Fibroblast of lung (primary cell): Measurements from ENCODE around the gene KDM2A. TPM values are rescaled to one million over a fixed set of nuclear protein-coding genes. Genes with fewer than 3 reads are reported as not detected.

ENCODE experiments used
- DNase-seq, 2 donors: peaks; one replicate each; pipeline versions ENCODE4 v3.0.0 to v3.0.0-alpha.2; 2010; ENCODE audit warnings: low read depth in 2 of 2
- H2AFZ ChIP-seq: 2 replicates; pipeline ENCODE4 v1.5.1; 2012; ENCODE audit warnings: low read length, control low read depth, inconsistent platforms
- H3K27ac ChIP-seq: 2 replicates; pipeline ENCODE4 v1.5.1; 2011; ENCODE audit warnings: low read length, control low read depth; ENCODE audit not compliant: insufficient read depth
- H3K27me3 ChIP-seq: 2 replicates; pipeline ENCODE4 v1.5.1; 2011; ENCODE audit warnings: mild to moderate bottlenecking, low read length; ENCODE audit not compliant: control insufficient read depth, insufficient read depth
- H3K36me3 ChIP-seq: 2 replicates; pipeline ENCODE4 v1.5.1; 2011; ENCODE audit warnings: low read length; ENCODE audit not compliant: control insufficient read depth, insufficient read depth
- H3K4me1 ChIP-seq: 2 replicates; pipeline ENCODE4 v1.5.1; 2011; ENCODE audit warnings: low read length; ENCODE audit not compliant: control insufficient read depth, insufficient read depth; ENCODE audit errors: extremely low read depth
- H3K4me2 ChIP-seq: 2 replicates; pipeline ENCODE4 v1.5.1; 2011; ENCODE audit warnings: low read length, control low read depth; ENCODE audit not compliant: insufficient read depth; ENCODE audit errors: extremely low read depth
- H3K4me3 ChIP-seq, 4 experiments: fragments of 200-600 bp in 1 of 4; sonication (generic) in 1 of 4; replicated peaks in 1 of 4; 2 replicates each; pipeline ENCODE4 v1.5.1; 2011 to 2016; ENCODE audit warnings: low read length in 4 of 4, low read depth in 3 of 4, mild to moderate bottlenecking in 3 of 4, control low read depth in 2 of 4, inconsistent platforms in 1 of 4, mixed read lengths in 1 of 4; ENCODE audit not compliant: insufficient read depth in 1 of 4; ENCODE audit errors: control extremely low read depth in 1 of 4
- H3K79me2 ChIP-seq: 2 replicates; pipeline ENCODE4 v1.5.1; 2012; ENCODE audit warnings: mild to moderate bottlenecking, low read length, inconsistent platforms; ENCODE audit not compliant: control insufficient read depth, insufficient read depth
- H3K9ac ChIP-seq: 2 replicates; pipeline ENCODE4 v1.5.1; 2011; ENCODE audit warnings: mild to moderate bottlenecking, low read length, control low read depth; ENCODE audit not compliant: insufficient read depth
- H3K9me3 ChIP-seq: 2 replicates; pipeline ENCODE4 v1.5.1; 2012; ENCODE audit warnings: low read depth, low read length; ENCODE audit not compliant: control insufficient read depth, insufficient read depth
- H4K20me1 ChIP-seq: 2 replicates; pipeline ENCODE4 v1.5.1; 2011; ENCODE audit warnings: low read length; ENCODE audit not compliant: control insufficient read depth, insufficient read depth; ENCODE audit errors: extremely low read depth
- CTCF ChIP-seq, 2 donors: IDR thresholded peaks in 1 of 2; conservative IDR thresholded peaks in 1 of 2; 1 replicate in 1 of 2; 2 replicates in 1 of 2; pipeline ENCODE4 v1.5.1; 2011 to 2012; ENCODE audit warnings: low read length in 2 of 2, control low read depth in 1 of 2, inconsistent platforms in 1 of 2, low read depth in 1 of 2, mild to moderate bottlenecking in 1 of 2
- EZH2 ChIP-seq: IDR thresholded peaks from 2 replicates; pipeline ENCODE4 v1.5.1; 2012; ENCODE audit warnings: low read length, control low read depth, mild to moderate bottlenecking; ENCODE audit errors: missing control alignments
- polyA plus RNA-seq, 2 donors: library from polyadenylated mRNA; depleted of rRNA in 1 of 2; stranded (reverse) in 1 of 2; unstranded in 1 of 2; fragments of >200 nt; gene quantifications; 2 replicates each; pipeline ENCODE4 v1.2.1, GENCODE V29; 2011 to 2012; ENCODE audit warnings: missing spikeins in 1 of 2
- total RNA-seq: library from RNA; depleted of rRNA; stranded (reverse); fragments of >200 nt; gene quantifications from 2 replicates; pipeline ENCODE4 v1.2.1, GENCODE V29; 2014

The KDM2A gene
- total and polyA plus RNA-seq, 2 donors (not counting 1 experiment from before 2014, with no cell fraction given) = 36.4 to 42.6 TPM

GRCh38 chr11:67090717-67091116 is 28.3 kb upstream of the KDM2A start:
- no peak for DNase-seq
- Histone ChIP-seq H3K4me1 (no peaks in the 10 kb centered on the region), H3K27ac (no peak overlapping the region), H3K79me2 (no peaks in the 10 kb centered on the region), H3K9ac (no peak overlapping the region), H3K9me3 (no peaks in the 10 kb centered on the region), H3K27me3 (no peaks in the 10 kb centered on the region), H4K20me1 (no peaks in the 10 kb centered on the region), H3K4me3 (no peak overlapping the region), H3K36me3 (no peaks in the 10 kb centered on the region), H2AFZ (no peak overlapping the region), H3K4me2 (no peak overlapping the region)
- TF ChIP-seq CTCF (conservative IDR thresholded peaks at IDR 0.05 in 1 of 2, IDR thresholded peaks at IDR 0.05 in 1 of 2; ENCODE audit: low read depth in 1 of 2, low read length in 2 of 2) = no peak

- Histone ChIP-seq H3K36me3 (no peaks in the 10 kb centered on the region), H3K9ac (no peak overlapping the region), H3K27me3 (no peaks in the 10 kb centered on the region), H2AFZ (no peak overlapping the region), H4K20me1 (no peaks in the 10 kb centered on the region), H3K27ac (no peak overlapping the region), H3K4me2 (no peak overlapping the region), H3K79me2 (no peaks in the 10 kb centered on the region), H3K4me3 (no peak overlapping the region), H3K9me3 (no peaks in the 10 kb centered on the region), H3K4me1 (no peaks in the 10 kb centered on the region)
- TF ChIP-seq CTCF (conservative IDR thresholded peaks at IDR 0.05 in 1 of 2, IDR thresholded peaks at IDR 0.05 in 1 of 2; ENCODE audit: low read depth in 1 of 2, low read length in 2 of 2) (no peak), EZH2 (no peak)
- no peak for DNase-seq
Measured at GRCh38 chr11:67095214-67095507, 23.9 kb upstream of the KDM2A start.

GRCh38 chr11:67098799-67099429 is 20.1 kb upstream of the KDM2A start:
- Histone ChIP-seq H2AFZ (no peak overlapping the region), H3K4me1 (no peaks in the 10 kb centered on the region), H3K27ac (no peak overlapping the region), H4K20me1 (no peaks in the 10 kb centered on the region), H3K4me2 (no peak overlapping the region), H3K27me3 (no peaks in the 10 kb centered on the region), H3K9ac (no peak overlapping the region), H3K36me3 (no peaks in the 10 kb centered on the region), H3K79me2 (no peaks in the 10 kb centered on the region), H3K4me3 (no peak overlapping the region), H3K9me3 (no peaks in the 10 kb centered on the region)
- DNase-seq = no peak
- TF ChIP-seq CTCF (conservative IDR thresholded peaks at IDR 0.05 in 1 of 2, IDR thresholded peaks at IDR 0.05 in 1 of 2; ENCODE audit: low read depth in 1 of 2, low read length in 2 of 2) (no peak), EZH2 (no peak)
